ENCODE measurements around the gene GTF3C2.

GTF3C2 gene

GRCh38 chr2:27281442-27281841, 75.1 kb downstream of the GTF3C2 start (continued):
- no peak for TF ChIP-seq PRDM2 (tag by site-specific recombination; IDR thresholded peaks at IDR 0.05; ENCODE audit: borderline replicate concordance)
- TF ChIP-seq IKZF3 (tag by site-specific recombination; IDR thresholded peaks at IDR 0.05) = no peak
- TF ChIP-seq SALL2 (tag by site-specific recombination; IDR thresholded peaks at IDR 0.05; ENCODE audit: borderline replicate concordance) = no peak
- TF ChIP-seq ZBTB7A (tag by site-specific recombination; IDR thresholded peaks at IDR 0.05; ENCODE audit: low read depth) = no peak
- TF ChIP-seq ZNF292 (tag by site-specific recombination; IDR thresholded peaks at IDR 0.05; ENCODE audit: borderline replicate concordance, low read depth) = no peak
- TF ChIP-seq ZNF155 (tag by site-specific recombination; IDR thresholded peaks at IDR 0.05) = no peak

- Histone ChIP-seq H3K4me3 (ENCODE audit: low read depth, low read length) (no peak overlapping the region), H3K4me1 (ENCODE audit: control insufficient read depth, insufficient read depth, low read length) (no peaks in the 10 kb centered on the region; the same call in 1 of the 2 replicates), H3K9me3 (ENCODE audit: control insufficient read depth, insufficient read depth, low read depth, low read length) (no peaks in the 10 kb centered on the region), H3K27ac (ENCODE audit: extremely low read depth, low read depth, low read length) (no peak overlapping the region), H3K36me3 (ENCODE audit: control insufficient read depth in 2 of 2, insufficient read depth in 1 of 2, low read length in 2 of 2) (no peaks in the 10 kb centered on the region)
- POLR2A ChIA-PET = no interaction called here
- CTCF ChIA-PET = interaction anchor here (0.7 to 7.9 kb wide), 15 partner anchors 10 to 448 kb away, joined by 3 to 211 read pairs (median 5); partner anchors contain the start of genes ABHD1 and SLC30A3
- TF ChIP-seq ZNF571 (tag by site-specific recombination; IDR thresholded peaks at IDR 0.05) = no peak
- no peak for TF ChIP-seq MYNN (tag by site-specific recombination; IDR thresholded peaks at IDR 0.05; ENCODE audit: borderline replicate concordance)
- no peak for TF ChIP-seq ZFP69B (tag by site-specific recombination; IDR thresholded peaks at IDR 0.05)
- TF ChIP-seq SP7 (tag by site-specific recombination; IDR thresholded peaks at IDR 0.05) = no peak
- TF ChIP-seq, protein P1, sequence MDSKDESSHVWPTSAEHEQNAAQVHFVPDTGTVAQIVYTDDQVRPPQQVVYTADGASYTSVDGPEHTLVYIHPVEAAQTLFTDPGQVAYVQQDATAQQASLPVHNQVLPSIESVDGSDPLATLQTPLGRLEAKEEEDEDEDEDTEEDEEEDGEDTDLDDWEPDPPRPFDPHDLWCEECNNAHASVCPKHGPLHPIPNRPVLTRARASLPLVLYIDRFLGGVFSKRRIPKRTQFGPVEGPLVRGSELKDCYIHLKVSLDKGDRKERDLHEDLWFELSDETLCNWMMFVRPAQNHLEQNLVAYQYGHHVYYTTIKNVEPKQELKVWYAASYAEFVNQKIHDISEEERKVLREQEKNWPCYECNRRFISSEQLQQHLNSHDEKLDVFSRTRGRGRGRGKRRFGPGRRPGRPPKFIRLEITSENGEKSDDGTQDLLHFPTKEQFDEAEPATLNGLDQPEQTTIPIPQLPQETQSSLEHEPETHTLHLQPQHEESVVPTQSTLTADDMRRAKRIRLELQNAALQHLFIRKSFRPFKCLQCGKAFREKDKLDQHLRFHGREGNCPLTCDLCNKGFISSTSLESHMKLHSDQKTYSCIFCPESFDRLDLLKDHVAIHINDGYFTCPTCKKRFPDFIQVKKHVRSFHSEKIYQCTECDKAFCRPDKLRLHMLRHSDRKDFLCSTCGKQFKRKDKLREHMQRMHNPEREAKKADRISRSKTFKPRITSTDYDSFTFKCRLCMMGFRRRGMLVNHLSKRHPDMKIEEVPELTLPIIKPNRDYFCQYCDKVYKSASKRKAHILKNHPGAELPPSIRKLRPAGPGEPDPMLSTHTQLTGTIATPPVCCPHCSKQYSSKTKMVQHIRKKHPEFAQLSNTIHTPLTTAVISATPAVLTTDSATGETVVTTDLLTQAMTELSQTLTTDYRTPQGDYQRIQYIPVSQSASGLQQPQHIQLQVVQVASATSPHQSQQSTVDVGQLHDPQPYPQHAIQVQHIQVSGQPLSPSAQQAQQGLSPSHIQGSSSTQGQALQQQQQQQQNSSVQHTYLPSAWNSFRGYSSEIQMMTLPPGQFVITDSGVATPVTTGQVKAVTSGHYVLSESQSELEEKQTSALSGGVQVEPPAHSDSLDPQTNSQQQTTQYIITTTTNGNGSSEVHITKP (tag by site-specific recombination; IDR thresholded peaks at IDR 0.05) = no peak
- TF ChIP-seq ZNF596 (tag by site-specific recombination; IDR thresholded peaks at IDR 0.05) = no peak
- no peak for TF ChIP-seq ZNF175 (tag by site-specific recombination; IDR thresholded peaks at IDR 0.05)
- no peak for TF ChIP-seq PRDM4 (tag by site-specific recombination; IDR thresholded peaks at IDR 0.05)
- TF ChIP-seq OVOL3 (tag by site-specific recombination; IDR thresholded peaks at IDR 0.05) = no peak
- no peak for TF ChIP-seq ZNF777 (tag by site-specific recombination; IDR thresholded peaks at IDR 0.05; ENCODE audit: borderline replicate concordance)
- TF ChIP-seq, protein P2, sequence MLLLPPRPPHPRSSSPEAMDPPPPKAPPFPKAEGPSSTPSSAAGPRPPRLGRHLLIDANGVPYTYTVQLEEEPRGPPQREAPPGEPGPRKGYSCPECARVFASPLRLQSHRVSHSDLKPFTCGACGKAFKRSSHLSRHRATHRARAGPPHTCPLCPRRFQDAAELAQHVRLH (tag by site-specific recombination; IDR thresholded peaks at IDR 0.05) = no peak
- no peak for TF ChIP-seq ZXDB (tag by site-specific recombination; IDR thresholded peaks at IDR 0.05)
- TF ChIP-seq ZNF391 (tag by site-specific recombination; IDR thresholded peaks at IDR 0.05; ENCODE audit: borderline replicate concordance, low read depth) = no peak
- TF ChIP-seq MZF1 (tag by site-specific recombination; IDR thresholded peaks at IDR 0.05; ENCODE audit: borderline replicate concordance) = no peak
- TF ChIP-seq ZNF2 (tag by site-specific recombination; IDR thresholded peaks at IDR 0.05) = no peak
- TF ChIP-seq ZNF76 (tag by site-specific recombination; IDR thresholded peaks at IDR 0.05; ENCODE audit: borderline replicate concordance, low read depth) = no peak
- TF ChIP-seq ZNF248 (tag by site-specific recombination; IDR thresholded peaks at IDR 0.05) = no peak
- TF ChIP-seq ZNF670 (tag by site-specific recombination; IDR thresholded peaks at IDR 0.05; ENCODE audit: low read depth) = no peak
These were observed 75.7 kb downstream of the GTF3C2 start for GRCh38 chr2:27280826-27281225.
